Astrocyte of the spinal cord (primary cell): ENCODE measurements around the gene CTAG1A.
"Not testable (repeated sequence)": the region's sequence is repeated elsewhere in the genome, so short reads cannot be mapped to it uniquely, and the experiment has no call there.

Experiments
- DNase-seq: peaks from one replicate; pipeline ENCODE4 v3.0.0; 2011; ENCODE audit warnings: low read depth, low spot score
- H3K4me3 ChIP-seq: 2 replicates; pipeline ENCODE4 v1.5.1; 2011; ENCODE audit warnings: low read depth, mild to moderate bottlenecking, low read length, moderate library complexity
- in situ Hi-C: cut with HindIII; loops from 2 replicates; pipeline ENCODE4 v1.10.0; 2017; ENCODE audit warnings: low sequenced_read_pairs
- TF ChIP-seq, protein P1 (sequence below): IDR thresholded peaks from 2 replicates; pipeline ENCODE4 v1.5.1; 2012; ENCODE audit warnings: low read depth, mild to moderate bottlenecking, low read length, inconsistent platforms

The CTAG1A gene

DNA sequence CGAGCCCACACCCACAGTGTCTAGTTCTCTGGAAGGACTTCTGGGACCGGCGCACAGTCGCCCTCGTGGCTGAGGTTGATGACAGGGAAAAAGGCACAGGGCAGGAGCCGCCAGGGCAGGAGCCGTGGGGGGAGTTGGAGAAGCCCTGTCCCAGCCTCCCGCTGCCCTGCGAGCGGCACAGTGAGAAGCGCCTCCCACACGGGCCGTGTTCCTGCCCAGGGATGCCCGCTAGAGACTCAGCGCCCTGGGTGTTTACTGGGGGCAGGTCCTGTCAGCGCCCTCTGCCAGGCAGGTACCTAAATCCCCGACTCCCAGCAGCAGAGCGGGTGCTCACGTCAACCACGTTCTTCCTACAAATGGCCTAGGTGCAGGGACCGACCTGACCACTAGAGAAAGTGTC is 26.0 kb upstream of the CTAG1A start:
- H3K4me3 ChIP-seq, in situ Hi-C loops, DNase-seq: not testable (repeated sequence)

- in situ Hi-C loops, H3K4me3 ChIP-seq, DNase-seq: not testable (repeated sequence)
Measured at GRCh38 chrX:154560326-154560725, 24.6 kb upstream of the CTAG1A start.

DNA sequence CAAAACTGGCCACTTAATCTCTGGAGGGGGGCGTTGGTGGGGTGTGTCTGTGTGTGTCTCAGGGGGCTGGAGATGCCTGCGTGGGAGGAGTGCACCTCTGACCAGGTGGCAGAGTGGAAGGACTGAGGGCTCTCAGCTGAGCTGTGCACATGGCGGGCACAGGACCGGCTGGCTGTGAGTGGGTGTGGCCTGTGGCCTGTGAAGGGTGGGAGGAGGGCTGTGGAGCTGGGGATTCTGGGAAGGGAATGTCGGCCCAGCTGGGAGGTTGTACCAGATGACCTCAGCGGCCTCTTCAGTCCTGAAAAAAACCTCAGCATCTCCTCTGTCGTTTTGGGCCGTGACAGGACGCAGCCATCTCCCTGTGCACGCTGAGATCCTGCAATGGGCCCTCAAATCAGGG is 22.6 kb upstream of the CTAG1A start:
- DNase-seq, in situ Hi-C loops: not testable (repeated sequence)

DNA sequence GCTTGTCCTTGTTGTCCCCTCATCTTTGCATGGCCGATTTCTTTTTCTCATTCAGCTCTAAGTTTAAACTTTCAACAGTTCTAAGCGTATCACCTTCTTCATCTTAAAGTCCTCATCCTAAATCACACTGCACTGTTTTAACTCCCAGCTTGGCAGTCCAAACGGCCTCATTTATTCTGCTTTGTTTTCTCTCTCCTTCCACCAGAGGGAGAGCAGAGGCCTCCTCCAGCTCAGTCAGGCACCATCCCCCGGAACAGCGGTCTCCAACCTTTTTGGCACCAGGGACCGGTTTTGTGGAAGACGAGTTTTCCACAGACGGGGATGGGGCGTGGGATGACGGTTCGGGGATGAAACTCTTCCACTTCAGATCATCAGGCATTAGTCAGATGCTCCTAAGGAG is 14.6 kb upstream of the CTAG1A start:
- H3K4me3 ChIP-seq, in situ Hi-C loops: not testable (repeated sequence)

More for the DNA sequence above, 22.6 kb upstream of the CTAG1A start:
- H3K4me3 ChIP-seq, result not testable (repeated sequence)

DNA sequence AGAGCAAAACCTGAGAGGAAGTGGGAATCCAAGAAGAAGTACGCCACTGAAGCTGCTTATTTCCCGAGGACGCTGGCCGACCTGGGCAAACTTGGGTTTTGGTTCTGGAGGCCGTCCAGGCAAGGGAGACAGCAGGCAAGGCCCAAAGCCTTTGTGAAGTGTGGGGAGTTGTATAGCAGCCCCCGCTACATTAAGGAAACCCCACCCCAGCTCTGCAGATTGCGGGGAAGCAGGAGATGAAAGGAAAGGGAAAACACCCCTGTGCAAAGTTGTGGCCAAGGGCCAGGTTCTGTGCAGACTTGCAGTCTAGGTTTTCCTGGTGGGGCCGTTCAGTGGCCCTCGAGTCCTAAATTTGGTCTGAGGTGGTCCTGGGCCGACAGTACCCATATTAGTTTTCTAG is 11.9 kb upstream of the CTAG1A start:
- in situ Hi-C loops, DNase-seq, H3K4me3 ChIP-seq: not testable (repeated sequence)

More for the DNA sequence above, 14.6 kb upstream of the CTAG1A start:
- DNase-seq, result not testable (repeated sequence)

DNA sequence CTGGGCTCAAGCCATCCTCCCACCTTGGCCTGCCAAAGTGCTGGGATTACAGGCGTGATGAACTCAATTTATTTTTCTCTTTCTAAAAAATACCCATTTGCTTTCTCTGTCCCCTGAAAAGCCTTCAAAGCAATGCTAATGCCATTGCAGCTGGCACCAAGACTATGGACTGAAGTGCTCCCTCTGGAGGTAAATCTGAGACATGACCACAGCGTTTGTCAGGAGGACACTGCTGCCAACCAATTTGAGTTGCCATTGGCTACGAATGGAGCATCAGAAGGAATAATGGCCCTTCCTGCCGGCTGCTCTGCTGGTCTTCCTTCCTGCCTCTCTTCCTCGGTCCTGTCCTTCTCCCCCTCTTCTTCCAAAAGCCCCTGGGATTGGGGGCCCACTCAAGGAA is 9.9 kb upstream of the CTAG1A start:
- in situ Hi-C loops, result not testable (repeated sequence)

GRCh38 chrX:154582994-154583393 is 1.9 kb upstream of the CTAG1A start:
- DNase-seq, H3K4me3 ChIP-seq, in situ Hi-C loops: not testable (repeated sequence)

More for the DNA sequence above, 9.9 kb upstream of the CTAG1A start:
- DNase-seq, H3K4me3 ChIP-seq: not testable (repeated sequence)

DNA sequence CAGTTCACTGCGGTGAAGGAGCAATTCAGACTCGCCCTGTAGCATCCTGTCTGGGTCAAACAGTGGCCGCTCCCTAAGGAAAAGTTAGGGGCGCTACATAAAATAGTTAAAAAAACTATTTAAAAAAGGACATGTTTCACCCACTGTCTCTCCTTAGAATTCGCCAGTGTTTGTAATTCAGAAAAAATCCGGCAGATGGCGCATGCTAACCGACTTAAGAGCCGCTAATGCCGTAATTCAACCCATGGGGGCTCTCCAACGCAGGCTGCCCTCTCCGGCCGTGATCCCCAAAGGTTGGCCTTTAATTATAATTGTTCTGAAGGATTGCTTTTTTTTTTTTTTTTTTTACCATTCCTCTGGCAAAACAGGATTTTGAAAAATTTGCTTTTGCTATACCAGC is 5.5 kb downstream of the CTAG1A start:
- DNase-seq, H3K4me3 ChIP-seq, in situ Hi-C loops: not testable (repeated sequence)

GRCh38 chrX:154592505-154592904 is 7.6 kb downstream of the CTAG1A start:
- TF ChIP-seq, protein P1, sequence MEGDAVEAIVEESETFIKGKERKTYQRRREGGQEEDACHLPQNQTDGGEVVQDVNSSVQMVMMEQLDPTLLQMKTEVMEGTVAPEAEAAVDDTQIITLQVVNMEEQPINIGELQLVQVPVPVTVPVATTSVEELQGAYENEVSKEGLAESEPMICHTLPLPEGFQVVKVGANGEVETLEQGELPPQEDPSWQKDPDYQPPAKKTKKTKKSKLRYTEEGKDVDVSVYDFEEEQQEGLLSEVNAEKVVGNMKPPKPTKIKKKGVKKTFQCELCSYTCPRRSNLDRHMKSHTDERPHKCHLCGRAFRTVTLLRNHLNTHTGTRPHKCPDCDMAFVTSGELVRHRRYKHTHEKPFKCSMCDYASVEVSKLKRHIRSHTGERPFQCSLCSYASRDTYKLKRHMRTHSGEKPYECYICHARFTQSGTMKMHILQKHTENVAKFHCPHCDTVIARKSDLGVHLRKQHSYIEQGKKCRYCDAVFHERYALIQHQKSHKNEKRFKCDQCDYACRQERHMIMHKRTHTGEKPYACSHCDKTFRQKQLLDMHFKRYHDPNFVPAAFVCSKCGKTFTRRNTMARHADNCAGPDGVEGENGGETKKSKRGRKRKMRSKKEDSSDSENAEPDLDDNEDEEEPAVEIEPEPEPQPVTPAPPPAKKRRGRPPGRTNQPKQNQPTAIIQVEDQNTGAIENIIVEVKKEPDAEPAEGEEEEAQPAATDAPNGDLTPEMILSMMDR, result no peak
- H3K4me3 ChIP-seq, result no peak overlapping the region
- in situ Hi-C loops, result no loop called here
- DNase-seq, result no peak

DNA sequence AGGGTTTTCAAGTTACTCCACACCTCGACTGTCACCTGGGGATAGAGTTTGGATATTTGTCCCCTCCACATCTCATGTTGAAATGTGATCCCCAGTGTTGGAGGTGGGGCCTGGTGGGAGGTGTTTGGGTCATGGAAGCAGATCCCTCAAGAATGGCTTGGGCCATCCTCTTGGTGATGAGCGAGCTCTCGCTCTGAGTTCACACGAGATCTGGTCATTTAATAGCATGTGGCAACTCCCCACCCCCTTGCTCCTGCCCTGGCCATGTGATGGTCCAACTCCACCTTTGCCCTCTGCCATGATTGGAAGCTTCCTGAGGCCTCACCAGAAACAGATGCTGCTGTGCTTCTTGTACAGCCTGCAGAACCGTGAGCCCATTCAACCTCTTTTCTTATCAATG is 8.3 kb downstream of the CTAG1A start:
- in situ Hi-C loops, result no loop called here
- no peak for DNase-seq
- H3K4me3 ChIP-seq, result no peak overlapping the region
- TF ChIP-seq, protein P1, result no peak

GRCh38 chrX:154594491-154594890 is 9.6 kb downstream of the CTAG1A start:
- no peak for DNase-seq
- no peak overlapping the region for H3K4me3 ChIP-seq
- TF ChIP-seq, protein P1, result no peak
- in situ Hi-C loops, result no loop called here
